H1 (cell line): ENCODE data around the gene PRELID1. TPM values are rescaled to one million over a fixed set of nuclear protein-coding genes. Genes with fewer than 3 reads are reported as not detected.

Experiments
- CTCF ChIA-PET: fragments of 300-600 bp; sonication (Branson Sonifier 250); formaldehyde crosslinking; loops from one replicate; lab custom pipeline; 2021; ENCODE audit not compliant: partially characterized antibody; lab: Charles Lee
- POLR2A ChIA-PET: fragments of 300-600 bp; sonication (Branson Sonifier 250); formaldehyde crosslinking; loops from one replicate; lab custom pipeline; 2021; ENCODE audit warnings: inconsistent platforms; ENCODE audit not compliant: partially characterized antibody; lab: Charles Lee
- DNase-seq, 2 experiments: peaks; one replicate each; pipeline versions ENCODE4 v3.0.0 to v3.0.0-alpha.2; 2010 to 2022; ENCODE audit warnings: low spot score in 2 of 2, low read depth in 1 of 2, mixed read lengths in 1 of 2
- FAIRE-seq: peaks from 2 replicates; lab custom pipeline; 2011; peaks lifted over from hg19 to GRCh38; lab: Jason Lieb, UNC
- H2AFZ ChIP-seq: 2 replicates; pipeline ENCODE4 v1.8.1; 2012; ENCODE audit warnings: low read length, inconsistent platforms
- H2AK5ac ChIP-seq: 2 replicates; pipeline ENCODE4 v1.6.1; 2013; ENCODE audit warnings: low read depth, low read length
- H2BK120ac ChIP-seq: replicated peaks from 2 replicates; pipeline ENCODE3; 2013; ENCODE audit warnings: low read depth, low read length, inconsistent platforms
- H2BK12ac ChIP-seq: 2 replicates; pipeline ENCODE4 v1.6.1; 2013; ENCODE audit warnings: low read depth, low read length
- H2BK15ac ChIP-seq: 2 replicates; pipeline ENCODE4 v1.6.1; 2013; ENCODE audit warnings: low read length
- H2BK20ac ChIP-seq: 2 replicates; pipeline ENCODE4 v1.6.1; 2013; ENCODE audit warnings: low read length
- H2BK5ac ChIP-seq: 2 replicates; pipeline ENCODE4 v1.6.1; 2013; ENCODE audit warnings: low read depth, low read length
- H3K14ac ChIP-seq: 2 replicates; pipeline ENCODE4 v1.6.1; 2013; ENCODE audit warnings: inconsistent platforms; ENCODE audit not compliant: insufficient read length
- H3K18ac ChIP-seq: 2 replicates; pipeline ENCODE4 v1.6.1; 2013; ENCODE audit warnings: low read length; ENCODE audit errors: extremely low read depth
- H3K23ac ChIP-seq: 2 replicates; pipeline ENCODE4 v1.6.1; 2013; ENCODE audit warnings: inconsistent platforms; ENCODE audit not compliant: insufficient read length
- H3K23me2 ChIP-seq: 2 replicates; pipeline ENCODE4 v1.6.1; 2013; ENCODE audit warnings: low read depth, low read length
- H3K27ac ChIP-seq: 2 replicates; pipeline ENCODE4 v1.6.1; 2011; ENCODE audit warnings: low read depth, low read length, inconsistent platforms
- H3K27me3 ChIP-seq, 4 experiments: replicated peaks in 1 of 4; 1 replicate in 1 of 4; 2 replicates in 3 of 4; pipeline versions ENCODE4 v1.6.1 to v1.8.1; 2011 to 2013; ENCODE audit warnings: low read length in 3 of 4, mild to moderate bottlenecking in 3 of 4, inconsistent platforms in 2 of 4, mixed read lengths in 2 of 4, moderate library complexity in 1 of 4; ENCODE audit not compliant: control insufficient read depth in 3 of 4, insufficient read depth in 3 of 4; ENCODE audit errors: extremely low read depth in 1 of 4
- H3K36me3 ChIP-seq, 4 experiments: 2 replicates each; pipeline versions ENCODE4 v1.6.1 to v1.8.1; 2011 to 2013; ENCODE audit warnings: mild to moderate bottlenecking in 4 of 4, low read length in 3 of 4, moderate library complexity in 2 of 4, control low read depth in 1 of 4, inconsistent platforms in 1 of 4; ENCODE audit not compliant: insufficient read depth in 4 of 4, control insufficient read depth in 2 of 4
- H3K4ac ChIP-seq: replicated peaks from 2 replicates; pipeline ENCODE3; 2013; ENCODE audit warnings: low read length, low read depth, mixed read lengths, inconsistent platforms; ENCODE audit not compliant: insufficient read length
- H3K4me1 ChIP-seq, 4 experiments: replicated peaks in 1 of 4; 1 replicate in 1 of 4; 2 replicates in 3 of 4; pipeline versions ENCODE4 v1.6.1 to v1.8.1; 2011 to 2013; ENCODE audit warnings: low read length in 3 of 4, inconsistent platforms in 2 of 4, mixed read lengths in 1 of 4; ENCODE audit not compliant: insufficient read depth in 4 of 4, control insufficient read depth in 3 of 4
- H3K4me2 ChIP-seq, 2 experiments: 2 replicates each; pipeline versions ENCODE4 v1.6.1 to v1.8.1; 2011 to 2013; ENCODE audit warnings: low read depth in 2 of 2, low read length in 2 of 2, control low read depth in 1 of 2, inconsistent platforms in 1 of 2, mild to moderate bottlenecking in 1 of 2; ENCODE audit not compliant: insufficient read depth in 1 of 2
- H3K4me3 ChIP-seq, 4 experiments: fragments of 200-600, 300-600 bp in 1 of 4; sonication (generic), shearing (Covaris generic), sonication (Bioruptor Twin) in 1 of 4; 2 replicates each; pipeline versions ENCODE4 v1.5.1 to v1.8.1; 2011 to 2016; ENCODE audit warnings: low read length in 4 of 4, low read depth in 3 of 4, control low read depth in 2 of 4, inconsistent platforms in 2 of 4, mild to moderate bottlenecking in 2 of 4, mixed read lengths in 1 of 4, moderate library complexity in 1 of 4; ENCODE audit not compliant: insufficient read depth in 2 of 4; ENCODE audit errors: extremely low read depth in 1 of 4
- H3K56ac ChIP-seq: replicated peaks from 2 replicates; pipeline ENCODE3; 2013; ENCODE audit warnings: low read depth, mild to moderate bottlenecking, mixed read lengths, low read length, inconsistent platforms; ENCODE audit not compliant: insufficient read length
- H3K79me1 ChIP-seq: 2 replicates; pipeline ENCODE4 v1.6.1; 2013; ENCODE audit warnings: low read depth, low read length, control low read depth
- H3K79me2 ChIP-seq, 2 experiments: 2 replicates each; pipeline versions ENCODE4 v1.6.1 to v1.8.1; 2012 to 2013; ENCODE audit warnings: low read length in 2 of 2, mild to moderate bottlenecking in 2 of 2, inconsistent platforms in 1 of 2; ENCODE audit not compliant: insufficient read depth in 2 of 2, control insufficient read depth in 1 of 2
- H3K9ac ChIP-seq, 4 experiments: replicated peaks in 1 of 4; 1 replicate in 1 of 4; 2 replicates in 3 of 4; pipeline versions ENCODE4 v1.6.1 to v1.8.1; 2011 to 2013; ENCODE audit warnings: low read depth in 3 of 4, low read length in 3 of 4, control low read depth in 2 of 4, mild to moderate bottlenecking in 2 of 4, moderate library complexity in 2 of 4, inconsistent platforms in 1 of 4; ENCODE audit errors: extremely low read depth in 1 of 4
- H3K9me3 ChIP-seq, 2 experiments: 2 replicates each; pipeline versions ENCODE4 v1.6.1 to v1.8.1; 2012 to 2013; ENCODE audit warnings: mild to moderate bottlenecking in 2 of 2, moderate library complexity in 2 of 2, control low read depth in 1 of 2, inconsistent platforms in 1 of 2, low read depth in 1 of 2, low read length in 1 of 2, mixed read lengths in 1 of 2; ENCODE audit not compliant: insufficient read depth in 2 of 2
- H4K20me1 ChIP-seq, 2 experiments: replicated peaks in 1 of 2; 2 replicates each; pipeline versions ENCODE3 to v1.8.1; 2011 to 2013; ENCODE audit warnings: inconsistent platforms in 2 of 2, low read length in 2 of 2, mild to moderate bottlenecking in 1 of 2; ENCODE audit not compliant: insufficient read depth in 2 of 2, control insufficient read depth in 1 of 2
- H4K5ac ChIP-seq: 2 replicates; pipeline ENCODE4 v1.6.1; 2013; ENCODE audit warnings: low read length, low read depth, mixed read lengths, inconsistent platforms; ENCODE audit not compliant: insufficient read length
- H4K8ac ChIP-seq: 2 replicates; pipeline ENCODE4 v1.8.0; 2013; ENCODE audit warnings: mild to moderate bottlenecking, moderate library complexity, low read length, inconsistent platforms; ENCODE audit not compliant: insufficient read depth; ENCODE audit errors: extremely low read depth
- H4K91ac ChIP-seq: replicated peaks from 2 replicates; pipeline ENCODE3; 2013; ENCODE audit warnings: low read length, mixed read lengths, inconsistent platforms; ENCODE audit not compliant: insufficient read length
- POLR2AphosphoS5 ChIP-seq: IDR thresholded peaks from 2 replicates; pipeline ENCODE4 v1.6.1; 2011; ENCODE audit warnings: low read depth, low read length
- RAD21 ChIP-seq, 2 experiments: IDR thresholded peaks in 1 of 2; conservative IDR thresholded peaks in 1 of 2; 2 replicates each; pipeline ENCODE4 v1.6.1; 2011; ENCODE audit warnings: low read depth in 2 of 2, low read length in 2 of 2, improper control_type of control experiment in 1 of 2, inconsistent platforms in 1 of 2, mild to moderate bottlenecking in 1 of 2, moderate library complexity in 1 of 2
- RBBP5 ChIP-seq: IDR thresholded peaks from 2 replicates; pipeline ENCODE4 v1.7.1; 2012; ENCODE audit warnings: low read depth, mild to moderate bottlenecking, inconsistent platforms, low read length, moderate library complexity, borderline replicate concordance
- WGBS, 2 experiments: shearing (Covaris generic) in 1 of 2; methylation state at CpG; one replicate each; pipeline versions ENCODE4 v1.1.6 to v1.1.7; 2013 to 2015; ENCODE audit warnings: low lambda C conversion rate in 2 of 2, mixed read lengths in 2 of 2, inconsistent platforms in 1 of 2, low coverage in 1 of 2, missing lambda C conversion rate in 1 of 2; ENCODE audit not compliant: insufficient replicate concordance in 2 of 2, insufficient coverage in 1 of 2, insufficient read length in 1 of 2; ENCODE audit errors: extremely low coverage in 1 of 2, missing lambda C conversion rate in 1 of 2; 5-methylcytosine and 5-hydroxymethylcytosine counted together
- polyA plus RNA-seq, 7 experiments: library from polyadenylated mRNA; depleted of rRNA in 3 of 7; stranded (reverse) in 5 of 7; unstranded in 2 of 7; fragments of >200 nt in 5 of 7; fragments of 200-250 nt in 2 of 7; gene quantifications; 1 replicate in 5 of 7; 2 replicates in 1 of 7; 4 replicates in 1 of 7; pipeline versions ENCODE4 v1.2.1 to v1.2.3, GENCODE V29; 2011 to 2013; ENCODE audit warnings: missing spikeins in 2 of 7, mixed read lengths in 2 of 7
- total RNA-seq: library from RNA; stranded (reverse); fragmentation: NEBNext Ultra II Directional; extraction: Animal tissue kit (Norgen Biotek cat#: 25700); gene quantifications from 2 replicates; pipeline ENCODE4 v1.2.1, GENCODE V29; 2021
- TF ChIP-seq, protein P1 (sequence below), 3 experiments: IDR thresholded peaks; 1 replicate in 2 of 3; 2 replicates in 1 of 3; pipeline versions ENCODE4 v1.5.1 to v1.6.1; 2011; ENCODE audit warnings: low read length in 3 of 3, mild to moderate bottlenecking in 3 of 3, inconsistent platforms in 2 of 3, low read depth in 1 of 3, moderate library complexity in 1 of 3; ENCODE audit not compliant: insufficient read depth in 1 of 3; ENCODE audit errors: control extremely low read depth in 1 of 3
- TF ChIP-seq, protein P2 (sequence below): IDR thresholded peaks from 2 replicates; pipeline ENCODE4 v1.6.1; 2012; ENCODE audit warnings: inconsistent platforms

Gene PRELID1
- total and polyA plus RNA-seq, 2 of the 8 experiments (the other 6 are each of a cell fraction or from before 2014, with no cell fraction given): 272 to 428 TPM

DNA sequence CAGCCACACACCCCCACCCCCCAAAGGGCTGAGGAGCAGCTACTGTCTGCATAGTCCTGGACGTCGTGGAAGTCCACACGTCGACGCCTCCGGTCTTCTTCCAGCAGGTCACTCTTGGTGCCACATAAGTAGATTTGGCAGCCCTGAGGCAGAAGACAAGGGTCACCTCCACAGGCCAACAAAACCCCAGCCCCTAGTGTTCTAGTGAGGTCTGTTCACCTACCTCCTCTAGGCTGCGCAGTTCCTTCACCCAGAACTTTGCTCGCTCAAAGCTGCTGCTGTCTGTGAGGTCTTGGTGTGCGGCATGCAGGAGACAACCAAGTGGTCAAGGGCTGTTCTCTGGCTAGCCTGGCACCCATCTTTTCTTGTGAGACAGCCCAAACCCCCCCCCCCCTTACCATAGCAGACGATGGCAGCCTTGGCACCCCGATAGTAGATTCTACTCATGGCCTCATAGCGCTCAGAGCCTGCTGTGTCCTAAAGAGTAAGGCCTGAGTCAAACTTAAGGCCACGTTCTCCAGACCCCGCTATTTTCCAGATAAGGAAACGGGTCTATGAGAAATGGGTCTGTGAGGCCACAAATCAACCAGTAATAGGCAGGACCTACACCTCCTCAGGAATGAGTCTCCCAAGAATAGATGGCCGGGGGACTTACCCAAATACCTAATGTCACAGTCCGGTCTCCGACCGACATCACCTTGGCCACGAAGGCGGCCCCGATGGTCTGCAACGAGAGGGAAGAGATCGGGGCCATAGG, 1.1 kb upstream of the PRELID1 start:
- Histone ChIP-seq H3K56ac (no peak overlapping the region), H3K9me3 (no peaks in the 10 kb centered on the region), H2BK20ac (no peak overlapping the region), H3K4me2 (peak overlapping the region; percentile 67 to 81), H2BK5ac (no peak overlapping the region), H3K27ac (no peak overlapping the region), H2BK120ac (no peak overlapping the region), H4K20me1 (peaks cover 9 to 17% of the 10 kb centered on the region in 2 experiments), H3K23ac (no peak overlapping the region), H3K23me2 (peaks cover 13% of the 10 kb centered on the region; the same call in 1 of the 2 replicates), H4K91ac (no peak overlapping the region), H3K18ac (no peak overlapping the region), H2AK5ac (0 out of 2 replicates have a peak overlapping the region, but pooled peaks have one; percentile 0), H3K79me2 (peaks cover 10 to 19% of the 10 kb centered on the region in 2 experiments), H3K4me3 (peak overlapping the region; percentile 91 to 99 (median 94)), H3K79me1 (peaks cover 9% of the 10 kb centered on the region), H4K5ac (no peak overlapping the region), H3K4me1 (peaks cover 3 to 20% (median 6%) of the 10 kb centered on the region in 4 experiments; a peak in 6 of 7 replicates), H3K4ac (no peak overlapping the region), H3K9ac (no peak overlapping the region; a peak in 1 of 7 replicates), H2BK15ac (no peak overlapping the region), H4K8ac (no peak overlapping the region), H3K36me3 (peaks cover 3 to 27% (median 13%) of the 10 kb centered on the region in 4 experiments; a peak in 6 of 8 replicates), H3K27me3 (no peaks in the 10 kb centered on the region), H3K14ac (no peak overlapping the region), H2BK12ac (no peak overlapping the region), H2AFZ (no peak overlapping the region)
- ChIA-PET POLR2A (interaction anchor here (0.7 to 12.1 kb wide), 8 partner anchors 8 to 778 kb away, joined by 3 to 111 read pairs (median 4); partner anchors contain the start of genes MXD3 and NSD1), CTCF (interaction anchor here (1.2 to 6.5 kb wide), 6 partner anchors 7 to 231 kb away, joined by 3 to 37 read pairs (median 4); no protein-coding TSS in a partner anchor)
- 0 out of 2 replicates have a peak, but pooled peaks have one; percentile 6 for TF ChIP-seq RBBP5
- peak in 1 of 2 experiments; percentile 7; a peak in 1 of 4 replicates for TF ChIP-seq RAD21 (IDR thresholded peaks at IDR 0.05 in 1 of 2, conservative IDR thresholded peaks at IDR 0.05 in 1 of 2; ENCODE audit: low read depth in 2 of 2, low read length in 2 of 2)
- TF ChIP-seq, protein P1, sequence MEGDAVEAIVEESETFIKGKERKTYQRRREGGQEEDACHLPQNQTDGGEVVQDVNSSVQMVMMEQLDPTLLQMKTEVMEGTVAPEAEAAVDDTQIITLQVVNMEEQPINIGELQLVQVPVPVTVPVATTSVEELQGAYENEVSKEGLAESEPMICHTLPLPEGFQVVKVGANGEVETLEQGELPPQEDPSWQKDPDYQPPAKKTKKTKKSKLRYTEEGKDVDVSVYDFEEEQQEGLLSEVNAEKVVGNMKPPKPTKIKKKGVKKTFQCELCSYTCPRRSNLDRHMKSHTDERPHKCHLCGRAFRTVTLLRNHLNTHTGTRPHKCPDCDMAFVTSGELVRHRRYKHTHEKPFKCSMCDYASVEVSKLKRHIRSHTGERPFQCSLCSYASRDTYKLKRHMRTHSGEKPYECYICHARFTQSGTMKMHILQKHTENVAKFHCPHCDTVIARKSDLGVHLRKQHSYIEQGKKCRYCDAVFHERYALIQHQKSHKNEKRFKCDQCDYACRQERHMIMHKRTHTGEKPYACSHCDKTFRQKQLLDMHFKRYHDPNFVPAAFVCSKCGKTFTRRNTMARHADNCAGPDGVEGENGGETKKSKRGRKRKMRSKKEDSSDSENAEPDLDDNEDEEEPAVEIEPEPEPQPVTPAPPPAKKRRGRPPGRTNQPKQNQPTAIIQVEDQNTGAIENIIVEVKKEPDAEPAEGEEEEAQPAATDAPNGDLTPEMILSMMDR (IDR thresholded peaks at IDR 0.05; ENCODE audit: control extremely low read depth in 1 of 3, insufficient read depth in 1 of 3, low read depth in 1 of 3, low read length in 3 of 3): peak in 2 of 3 experiments; percentile 11 to 28; a peak in 1 of 4 replicates
- peak; percentile 59 for TF ChIP-seq POLR2AphosphoS5
- TF ChIP-seq, protein P2, sequence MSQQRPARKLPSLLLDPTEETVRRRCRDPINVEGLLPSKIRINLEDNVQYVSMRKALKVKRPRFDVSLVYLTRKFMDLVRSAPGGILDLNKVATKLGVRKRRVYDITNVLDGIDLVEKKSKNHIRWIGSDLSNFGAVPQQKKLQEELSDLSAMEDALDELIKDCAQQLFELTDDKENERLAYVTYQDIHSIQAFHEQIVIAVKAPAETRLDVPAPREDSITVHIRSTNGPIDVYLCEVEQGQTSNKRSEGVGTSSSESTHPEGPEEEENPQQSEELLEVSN: no peak
- DNase-seq (no peak), FAIRE-seq (no peak)
- WGBS, 2 experiments: 40% methylated on average over 21 of the region's 24 CpGs; no CpG with 5 or more reads in 1 of the 2 experiments
